SK-N-SH treated with all-trans-retinoic acid at 6 μM for 48 hours (cell line): ENCODE results near the gene LRBA.

Experiments
- ATAC-seq: fragments of 200-7000 bp; cut with Tn5 transposase; 3 replicates; pipeline ENCODE4 v1.9.1; 2020; ENCODE audit warnings: mild to moderate bottlenecking, moderate library complexity
- ARNTL ChIP-seq: fragments of 450-650 bp; formaldehyde crosslinking; IDR thresholded peaks from 2 replicates; pipeline ENCODE4 v1.5.0; 2020; ENCODE audit warnings: low read depth, mild to moderate bottlenecking, moderate library complexity, borderline replicate concordance
- BACH2 ChIP-seq: fragments of 250-450 bp; sonication (Bioruptor Pico); IDR thresholded peaks from 2 replicates; pipeline ENCODE4 v1.9.0; 2021; ENCODE audit warnings: mild to moderate bottlenecking, borderline replicate concordance
- CSDC2 ChIP-seq: fragments of 250-450 bp; sonication (Bioruptor Pico); IDR thresholded peaks from 2 replicates; pipeline ENCODE4 v1.5.0; 2020; ENCODE audit warnings: mild to moderate bottlenecking, moderate library complexity
- CSRNP3 ChIP-seq: fragments of 250-450 bp; sonication (Bioruptor Pico); IDR thresholded peaks from 2 replicates; pipeline ENCODE4 v1.5.1; 2021; ENCODE audit warnings: mild to moderate bottlenecking, moderate library complexity
- ESRRG ChIP-seq: fragments of 250-450 bp; sonication (Bioruptor Pico); IDR thresholded peaks from 2 replicates; pipeline ENCODE4 v1.6.1; 2021; ENCODE audit warnings: mild to moderate bottlenecking
- GLIS3 ChIP-seq: fragments of 250-450 bp; sonication (Bioruptor Pico); IDR thresholded peaks from 2 replicates; pipeline ENCODE4 v1.5.0; 2020; ENCODE audit warnings: mild to moderate bottlenecking, moderate library complexity
- ISL1 ChIP-seq: fragments of 250-450 bp; sonication (Bioruptor Pico); IDR thresholded peaks from 2 replicates; pipeline ENCODE4 v2.1.2; 2022; ENCODE audit warnings: mild to moderate bottlenecking, moderate library complexity
- OSR1 ChIP-seq: fragments of 250-450 bp; sonication (Bioruptor Pico); IDR thresholded peaks from 2 replicates; pipeline ENCODE4 v1.8.0; 2022; ENCODE audit warnings: moderate library complexity, mild to moderate bottlenecking, inconsistent platforms
- PATZ1 ChIP-seq: fragments of 250-450 bp; sonication (Bioruptor Pico); IDR thresholded peaks from 2 replicates; pipeline ENCODE4 v1.8.0; 2020; ENCODE audit warnings: mild to moderate bottlenecking, moderate library complexity, borderline replicate concordance
- POU6F1 ChIP-seq: fragments of 250-450 bp; sonication (Bioruptor Pico); IDR thresholded peaks from 2 replicates; pipeline ENCODE4 v1.8.0; 2021; ENCODE audit warnings: low read depth, mild to moderate bottlenecking, moderate library complexity, borderline replicate concordance
- PPARA ChIP-seq: fragments of 250-450 bp; sonication (Bioruptor Pico); IDR thresholded peaks from 2 replicates; pipeline ENCODE4 v1.5.0; 2020; ENCODE audit warnings: mild to moderate bottlenecking, borderline replicate concordance
- RARB ChIP-seq: fragments of 250-450 bp; sonication (Bioruptor Pico); IDR thresholded peaks from 2 replicates; pipeline ENCODE4 v1.8.0; 2021; ENCODE audit warnings: mild to moderate bottlenecking, moderate library complexity
- SNAI2 ChIP-seq: fragments of 250-450 bp; sonication (Bioruptor Pico); IDR thresholded peaks from 2 replicates; pipeline ENCODE4 v1.5.0; 2020; ENCODE audit warnings: mild to moderate bottlenecking, moderate library complexity
- TCF4 ChIP-seq: fragments of 250-450 bp; sonication (Bioruptor Pico); IDR thresholded peaks from 2 replicates; pipeline ENCODE4 v1.8.0; 2021; ENCODE audit warnings: mild to moderate bottlenecking, moderate library complexity, borderline replicate concordance
- TOX ChIP-seq: fragments of 250-450 bp; sonication (Bioruptor Pico); IDR thresholded peaks from 2 replicates; pipeline ENCODE4 v1.8.0; 2021; ENCODE audit warnings: mild to moderate bottlenecking, moderate library complexity, borderline replicate concordance
- TSHZ2 ChIP-seq: fragments of 250-450 bp; sonication (Bioruptor Pico); IDR thresholded peaks from 2 replicates; pipeline ENCODE4 v1.5.0; 2020; ENCODE audit warnings: mild to moderate bottlenecking, moderate library complexity
- ZC3H10 ChIP-seq: fragments of 250-450 bp; sonication (Bioruptor Pico); IDR thresholded peaks from 2 replicates; pipeline ENCODE4 v1.5.1; 2021; ENCODE audit warnings: mild to moderate bottlenecking, moderate library complexity
- ZFP3 ChIP-seq: fragments of 250-450 bp; sonication (Bioruptor Pico); IDR thresholded peaks from 2 replicates; pipeline ENCODE4 v1.5.0; 2020; ENCODE audit warnings: mild to moderate bottlenecking, moderate library complexity
- ZFP30 ChIP-seq: fragments of 450-650 bp; formaldehyde crosslinking; IDR thresholded peaks from 2 replicates; pipeline ENCODE4 v1.5.0; 2022; ENCODE audit warnings: mild to moderate bottlenecking, moderate library complexity
- ZNF565 ChIP-seq: fragments of 450-650 bp; formaldehyde crosslinking; conservative IDR thresholded peaks from 2 replicates; pipeline ENCODE4 v1.5.0; 2020; ENCODE audit warnings: low read depth, mild to moderate bottlenecking, moderate library complexity
- ZNF70 ChIP-seq: fragments of 450-650 bp; formaldehyde crosslinking; IDR thresholded peaks from 2 replicates; pipeline ENCODE4 v1.5.0; 2020; ENCODE audit warnings: mild to moderate bottlenecking, moderate library complexity
- ZNF8 ChIP-seq: fragments of 450-650 bp; formaldehyde crosslinking; IDR thresholded peaks from 2 replicates; pipeline ENCODE4 v1.5.0; 2020; ENCODE audit warnings: mild to moderate bottlenecking, moderate library complexity

Gene LRBA

GRCh38 chr4:151048913-151049312, 33.8 kb upstream of the LRBA start:
- TF ChIP-seq ZNF565 (CRISPR knock-in tag): no peak
- no peak for TF ChIP-seq ZNF70 (CRISPR knock-in tag)
- no peak for TF ChIP-seq ZNF8 (CRISPR knock-in tag)
- no peak for TF ChIP-seq TCF4
- no peak for TF ChIP-seq ESRRG (CRISPR knock-in tag)
- TF ChIP-seq TOX (CRISPR knock-in tag): no peak
- TF ChIP-seq TSHZ2 (CRISPR knock-in tag): no peak
- no peak for TF ChIP-seq CSDC2
- no peak for TF ChIP-seq RARB (CRISPR knock-in tag)
- no peak for TF ChIP-seq ARNTL (CRISPR knock-in tag)
- no peak for TF ChIP-seq POU6F1
- TF ChIP-seq OSR1: no peak
- no peak for TF ChIP-seq ZFP3
- TF ChIP-seq ZC3H10 (CRISPR knock-in tag): no peak
- no peak for TF ChIP-seq SNAI2 (CRISPR knock-in tag)
- TF ChIP-seq ZFP30 (CRISPR knock-in tag): no peak
- no peak for TF ChIP-seq GLIS3 (CRISPR knock-in tag)
- no peak for ATAC-seq

- TF ChIP-seq CSRNP3 (CRISPR knock-in tag) (no peak), ZC3H10 (CRISPR knock-in tag) (no peak), ZFP30 (CRISPR knock-in tag) (no peak), ZNF565 (CRISPR knock-in tag) (no peak), TCF4 (no peak), RARB (CRISPR knock-in tag) (no peak), ISL1 (CRISPR knock-in tag) (no peak), TOX (CRISPR knock-in tag) (no peak), BACH2 (CRISPR knock-in tag) (no peak), PATZ1 (CRISPR knock-in tag) (no peak), CSDC2 (no peak)
- TF ChIP-seq, all 23 proteins: peak for 0
- no peak for ATAC-seq
Observed at GRCh38 chr4:151046609-151047008, 31.5 kb upstream of the LRBA start.

- ATAC-seq: peak; percentile 58; the same call in 2 of the 3 replicates
- TF ChIP-seq TSHZ2 (CRISPR knock-in tag): no peak
- no peak for TF ChIP-seq CSDC2
- TF ChIP-seq ZNF8 (CRISPR knock-in tag): no peak
- TF ChIP-seq BACH2 (CRISPR knock-in tag): no peak
- TF ChIP-seq ARNTL (CRISPR knock-in tag): no peak
- TF ChIP-seq ZNF70 (CRISPR knock-in tag): no peak
- TF ChIP-seq ISL1 (CRISPR knock-in tag): no peak
- no peak for TF ChIP-seq PPARA (CRISPR knock-in tag)
- TF ChIP-seq GLIS3 (CRISPR knock-in tag): no peak
- no peak for TF ChIP-seq ZNF565 (CRISPR knock-in tag)
- TF ChIP-seq ZFP3: no peak
- TF ChIP-seq PATZ1 (CRISPR knock-in tag): no peak
- no peak for TF ChIP-seq TCF4
- no peak for TF ChIP-seq TOX (CRISPR knock-in tag)
- no peak for TF ChIP-seq POU6F1
- no peak for TF ChIP-seq OSR1
Observed at GRCh38 chr4:151045907-151046306, 30.8 kb upstream of the LRBA start.
